Stimulated activated memory B cell treated with anti-CD40 and anti-IgM and Interleukin-4, amounts not matched to agents 10 μg/mL and 1 μg/mL and 100 μg/mL, for 72 hours (primary cell): ENCODE data around the gene OR2V2.
A peak's percentile ranks its signal among the peaks of the same experiment; 100 is the strongest.

Source experiments
- ATAC-seq: fragments of 150-1000 bp; cut with Tn5 transposase; 2 replicates; pipeline ENCODE4 v1.10.0; 2021
- H3K27ac Mint-ChIP-seq: one replicate; pipeline ENCODE4 v1.8.0; 2022; ENCODE audit warnings: mild to moderate bottlenecking, mixed read lengths
- H3K27me3 Mint-ChIP-seq: one replicate; pipeline ENCODE4 v1.8.0; 2022; ENCODE audit warnings: mixed read lengths
- H3K36me3 Mint-ChIP-seq: one replicate; pipeline ENCODE4 v1.8.0; 2022; ENCODE audit warnings: mixed read lengths
- H3K4me1 Mint-ChIP-seq: one replicate; pipeline ENCODE4 v1.8.0; 2022; ENCODE audit warnings: mixed read lengths
- H3K4me3 Mint-ChIP-seq: one replicate; pipeline ENCODE4 v1.8.0; 2022; ENCODE audit warnings: mild to moderate bottlenecking, moderate library complexity, mixed read lengths
- H3K9me3 Mint-ChIP-seq: one replicate; pipeline ENCODE4 v1.8.0; 2022; ENCODE audit warnings: mixed read lengths

OR2V2 gene

DNA sequence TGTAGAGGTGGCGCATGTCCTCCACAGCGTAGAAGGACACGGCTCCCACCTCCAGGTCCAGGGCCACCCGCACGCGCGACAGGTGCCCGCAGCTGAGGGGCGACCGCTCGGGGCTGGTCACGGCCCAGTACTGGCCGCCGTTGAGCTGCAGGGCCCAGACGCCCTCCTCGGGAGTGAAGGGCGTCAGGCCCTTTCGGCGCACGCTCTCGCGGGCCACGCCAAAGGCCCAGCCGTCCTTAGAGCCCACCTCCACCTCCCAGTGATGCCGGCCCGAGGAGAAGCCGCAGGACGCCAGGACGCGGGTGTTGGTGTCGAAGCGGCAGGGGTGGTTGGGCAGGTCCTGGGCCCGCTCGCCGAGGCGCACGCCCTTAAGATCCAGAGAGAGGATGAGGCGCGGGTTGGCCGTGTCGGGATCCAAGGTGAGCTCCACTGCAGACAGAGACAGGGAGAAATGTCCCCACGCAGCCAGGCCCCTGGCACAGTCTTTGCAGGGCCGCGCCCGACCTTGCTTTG lies 47.9 kb downstream of the OR2V2 start:
- H3K4me3 Mint-ChIP-seq = no peak overlapping the region
- H3K36me3 Mint-ChIP-seq = no peaks in the 10 kb centered on the region
- peaks cover 58% of the 10 kb centered on the region for H3K4me1 Mint-ChIP-seq
- no peak for ATAC-seq
- no peak overlapping the region for H3K27ac Mint-ChIP-seq
- H3K27me3 Mint-ChIP-seq = no peaks in the 10 kb centered on the region
- no peaks in the 10 kb centered on the region for H3K9me3 Mint-ChIP-seq

DNA sequence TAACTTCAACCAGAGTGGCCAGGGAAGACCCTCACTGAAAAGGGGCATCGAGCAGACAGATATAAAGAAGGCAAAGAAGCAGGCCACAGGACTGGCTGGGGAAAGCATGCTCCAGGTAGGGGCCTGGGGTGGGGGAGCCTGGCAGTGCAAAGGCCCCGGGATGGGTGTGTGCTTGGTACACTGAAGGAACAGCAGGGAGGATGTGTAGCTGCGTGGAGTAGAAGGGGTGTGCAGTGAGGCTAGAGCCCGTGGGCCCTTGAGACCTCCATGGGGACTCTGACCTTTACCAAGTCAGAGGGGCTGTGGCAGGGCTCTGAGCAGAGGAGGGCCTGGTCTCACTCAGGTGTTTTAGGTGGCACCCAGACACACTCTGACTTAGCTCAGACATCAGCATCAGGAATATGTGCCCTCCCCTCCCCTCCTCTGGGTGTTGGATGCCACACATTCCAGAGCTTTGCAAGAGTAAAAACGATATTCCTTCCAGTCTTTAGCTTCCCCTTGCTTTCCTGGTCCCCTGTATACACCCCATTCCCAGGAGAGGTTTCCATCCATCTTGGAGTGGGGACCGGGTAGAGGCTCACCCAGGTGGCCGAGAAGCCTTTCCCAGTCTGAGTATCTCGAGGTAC lies 50.1 kb downstream of the OR2V2 start:
- no peak for ATAC-seq
- Mint-ChIP-seq H3K36me3 (no peaks in the 10 kb centered on the region), H3K4me3 (peak overlapping the region; percentile 8), H3K27ac (peak overlapping the region; percentile 83), H3K4me1 (peaks cover 55% of the 10 kb centered on the region), H3K27me3 (no peaks in the 10 kb centered on the region), H3K9me3 (no peaks in the 10 kb centered on the region)

DNA sequence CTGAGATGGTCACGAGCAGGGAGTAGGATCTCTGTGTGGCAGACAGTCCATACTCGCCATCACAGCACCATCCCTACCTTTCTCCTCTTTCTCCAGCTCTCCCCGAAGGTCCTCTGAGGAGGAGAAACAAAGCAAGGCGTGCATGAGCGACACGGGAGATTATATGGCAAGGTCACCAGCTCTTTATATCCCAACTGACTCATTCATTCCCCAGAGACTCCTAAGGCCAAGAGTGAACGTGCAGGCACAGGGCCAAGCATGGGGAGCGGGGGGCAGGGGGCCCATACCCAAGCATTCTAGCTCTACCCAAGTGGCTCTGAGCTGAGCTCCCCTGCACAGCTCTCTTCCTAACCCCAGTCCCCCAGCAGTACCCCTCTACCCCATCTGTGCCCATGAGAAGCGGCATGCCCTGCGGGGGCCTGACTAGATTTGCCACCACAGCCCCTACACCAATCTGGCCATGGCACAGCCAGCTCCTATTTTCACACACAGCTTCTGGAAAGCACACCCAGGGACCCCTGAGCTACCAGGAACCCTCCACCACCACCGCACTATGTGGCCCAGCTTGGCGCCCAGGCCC lies 50.8 kb downstream of the OR2V2 start:
- Mint-ChIP-seq H3K4me1 (peaks cover 51% of the 10 kb centered on the region), H3K9me3 (no peaks in the 10 kb centered on the region), H3K4me3 (peak overlapping the region; percentile 64), H3K27ac (peak overlapping the region; percentile 83), H3K36me3 (no peaks in the 10 kb centered on the region), H3K27me3 (no peaks in the 10 kb centered on the region)
- no peak for ATAC-seq

DNA sequence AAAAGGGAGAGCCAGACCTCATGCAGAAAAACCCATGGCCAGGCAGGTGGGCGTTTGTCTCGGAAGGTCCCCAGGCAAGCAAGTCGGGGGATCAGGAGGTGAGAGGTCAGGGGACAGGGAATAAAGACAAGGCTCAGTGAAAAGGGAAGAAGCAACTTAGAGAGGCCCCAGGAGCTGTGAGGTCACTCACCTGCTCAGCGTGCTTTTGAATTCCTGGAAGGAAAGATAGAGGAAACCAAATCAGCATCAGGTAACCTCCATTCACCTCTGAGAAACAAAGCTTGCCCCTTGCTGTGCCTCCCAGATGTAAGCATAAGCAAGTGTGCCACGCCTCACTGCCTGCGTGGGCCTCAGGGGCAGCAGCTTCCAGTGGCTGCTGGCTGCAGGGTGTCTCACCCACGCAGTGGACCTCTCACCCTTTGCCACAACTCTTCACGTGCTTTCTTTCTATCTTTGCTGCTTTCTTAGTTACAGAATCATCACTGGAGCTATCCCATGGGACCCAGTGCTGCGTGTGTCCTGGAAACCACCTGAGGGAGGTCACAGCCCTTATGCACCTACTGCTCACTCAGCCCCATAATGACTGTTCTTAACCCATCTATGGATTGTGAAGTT lies 51.6 kb downstream of the OR2V2 start:
- Mint-ChIP-seq H3K27ac (peak overlapping the region; percentile 83), H3K4me1 (peaks cover 59% of the 10 kb centered on the region), H3K9me3 (no peaks in the 10 kb centered on the region), H3K36me3 (no peaks in the 10 kb centered on the region), H3K27me3 (no peaks in the 10 kb centered on the region), H3K4me3 (peak overlapping the region; percentile 64)
- ATAC-seq = peak; percentile 93

DNA sequence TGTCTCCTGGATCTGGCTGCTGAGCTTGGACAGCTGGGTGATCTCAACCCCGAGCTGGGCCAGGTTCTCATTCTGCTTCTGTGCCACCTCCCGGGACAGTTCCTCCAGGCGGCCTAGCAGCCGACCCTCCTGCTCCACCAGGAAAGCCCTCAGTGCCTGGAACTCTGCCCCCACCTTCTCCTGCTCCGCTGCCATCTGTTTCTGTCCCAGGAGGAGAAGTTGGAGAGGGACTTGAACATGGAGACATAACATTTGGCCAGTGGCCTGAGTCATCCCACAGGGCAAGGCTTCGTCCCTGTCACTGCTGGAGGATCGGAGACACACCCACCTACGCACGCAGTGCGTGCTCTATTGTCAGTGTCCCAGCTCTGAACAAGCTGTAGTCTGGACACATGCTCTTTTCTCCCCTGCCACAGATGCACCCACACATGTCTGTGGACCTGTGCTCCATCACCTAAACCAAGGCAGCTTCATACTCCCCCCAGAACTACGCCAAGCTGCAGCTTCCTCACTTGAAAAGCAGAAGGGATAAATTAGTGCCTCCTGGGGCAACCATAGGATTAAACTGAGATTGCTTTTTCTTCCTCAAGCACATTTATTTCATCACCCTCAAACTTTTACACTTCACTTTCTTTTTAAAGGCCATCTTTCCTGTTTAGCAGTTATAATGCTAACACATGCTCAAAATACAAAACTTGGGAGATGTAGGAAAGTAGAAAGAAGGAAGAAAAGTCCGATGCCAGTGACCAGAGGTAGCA lies 52.7 kb downstream of the OR2V2 start:
- peaks cover 62% of the 10 kb centered on the region for H3K4me1 Mint-ChIP-seq
- H3K36me3 Mint-ChIP-seq = no peaks in the 10 kb centered on the region
- H3K27ac Mint-ChIP-seq = peak overlapping the region; percentile 83
- no peaks in the 10 kb centered on the region for H3K27me3 Mint-ChIP-seq
- no peaks in the 10 kb centered on the region for H3K9me3 Mint-ChIP-seq
- no peak overlapping the region for H3K4me3 Mint-ChIP-seq
- ATAC-seq = no peak

DNA sequence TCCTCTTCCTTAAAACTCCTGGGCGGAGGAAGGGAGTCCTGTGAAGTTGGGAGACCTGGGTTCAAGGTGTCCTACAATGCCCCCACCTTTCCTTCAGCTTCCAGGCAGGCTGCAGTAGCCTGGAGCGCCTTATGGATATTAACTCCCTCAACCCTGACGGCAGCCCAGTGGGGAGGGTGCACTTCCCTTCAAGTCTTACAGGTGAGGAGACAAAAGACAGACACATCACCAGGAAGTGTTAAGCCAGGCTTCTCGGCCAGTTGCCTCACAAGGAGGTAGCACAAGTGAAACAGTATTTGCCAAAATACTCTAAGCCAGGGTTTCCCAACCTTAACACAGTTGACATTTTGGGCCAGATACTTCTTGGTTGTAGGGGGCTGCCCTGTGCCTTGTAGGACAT lies 53.4 kb downstream of the OR2V2 start:
- Mint-ChIP-seq H3K36me3 (no peaks in the 10 kb centered on the region), H3K27ac (peak overlapping the region; percentile 83), H3K4me3 (no peak overlapping the region), H3K27me3 (peaks cover 5% of the 10 kb centered on the region), H3K4me1 (peaks cover 66% of the 10 kb centered on the region), H3K9me3 (no peaks in the 10 kb centered on the region)
- ATAC-seq = no peak

DNA sequence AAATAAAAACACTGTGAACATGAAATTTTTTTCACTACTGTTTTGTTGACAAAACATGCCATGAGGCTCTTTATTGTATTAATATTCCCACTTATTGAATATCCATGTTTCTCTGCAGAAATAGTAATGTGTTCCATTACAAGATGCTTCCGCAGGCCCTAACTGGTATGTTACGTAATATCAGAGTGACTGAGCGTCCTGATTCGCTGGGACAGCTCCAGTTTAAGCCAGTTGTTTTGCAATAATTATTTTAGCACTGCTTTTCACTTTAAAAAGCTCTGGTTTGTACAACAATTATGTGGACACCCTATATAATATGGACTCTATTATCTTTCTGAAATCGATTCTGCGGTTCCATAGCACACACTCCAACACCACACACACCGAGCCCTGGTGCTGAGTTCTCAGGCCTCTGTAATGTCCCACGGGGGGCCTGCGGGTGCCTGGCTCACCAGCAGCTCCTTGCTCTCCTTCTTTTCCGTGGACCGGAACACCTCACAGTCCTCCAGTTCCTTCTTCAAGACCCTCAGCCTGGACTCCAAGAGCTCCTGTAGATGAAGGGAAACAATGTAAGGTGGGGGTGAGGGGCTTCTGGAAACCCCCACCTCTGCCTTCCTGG lies 55.8 kb downstream of the OR2V2 start:
- Mint-ChIP-seq H3K27ac (peak overlapping the region; percentile 68), H3K4me1 (peaks cover 77% of the 10 kb centered on the region), H3K27me3 (peaks cover 17% of the 10 kb centered on the region), H3K4me3 (peak overlapping the region; percentile 79), H3K36me3 (no peaks in the 10 kb centered on the region), H3K9me3 (no peaks in the 10 kb centered on the region)
- ATAC-seq = no peak

DNA sequence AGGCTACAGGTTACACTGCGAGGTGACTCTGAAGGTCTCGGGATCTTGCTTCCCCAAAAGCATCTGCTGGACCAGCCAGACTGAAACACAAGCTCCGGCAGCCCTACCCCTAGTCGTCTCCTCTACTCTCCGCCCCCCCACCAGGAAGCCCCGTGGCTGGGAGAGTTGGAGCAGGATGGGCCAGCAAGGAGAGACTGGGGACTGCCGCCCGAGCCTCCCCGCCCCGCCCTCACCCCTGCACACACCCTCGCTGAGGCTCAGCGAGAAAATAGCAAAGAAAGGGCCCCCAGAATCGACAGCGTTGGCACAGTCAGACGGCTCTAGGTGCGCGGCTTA lies 56.4 kb downstream of the OR2V2 start:
- peak overlapping the region; percentile 79 for H3K4me3 Mint-ChIP-seq
- ATAC-seq = no peak
- H3K36me3 Mint-ChIP-seq = no peaks in the 10 kb centered on the region
- H3K4me1 Mint-ChIP-seq = peaks cover 74% of the 10 kb centered on the region
- H3K27ac Mint-ChIP-seq = peak overlapping the region; percentile 68
- H3K9me3 Mint-ChIP-seq = no peaks in the 10 kb centered on the region
- H3K27me3 Mint-ChIP-seq = peaks cover 17% of the 10 kb centered on the region

DNA sequence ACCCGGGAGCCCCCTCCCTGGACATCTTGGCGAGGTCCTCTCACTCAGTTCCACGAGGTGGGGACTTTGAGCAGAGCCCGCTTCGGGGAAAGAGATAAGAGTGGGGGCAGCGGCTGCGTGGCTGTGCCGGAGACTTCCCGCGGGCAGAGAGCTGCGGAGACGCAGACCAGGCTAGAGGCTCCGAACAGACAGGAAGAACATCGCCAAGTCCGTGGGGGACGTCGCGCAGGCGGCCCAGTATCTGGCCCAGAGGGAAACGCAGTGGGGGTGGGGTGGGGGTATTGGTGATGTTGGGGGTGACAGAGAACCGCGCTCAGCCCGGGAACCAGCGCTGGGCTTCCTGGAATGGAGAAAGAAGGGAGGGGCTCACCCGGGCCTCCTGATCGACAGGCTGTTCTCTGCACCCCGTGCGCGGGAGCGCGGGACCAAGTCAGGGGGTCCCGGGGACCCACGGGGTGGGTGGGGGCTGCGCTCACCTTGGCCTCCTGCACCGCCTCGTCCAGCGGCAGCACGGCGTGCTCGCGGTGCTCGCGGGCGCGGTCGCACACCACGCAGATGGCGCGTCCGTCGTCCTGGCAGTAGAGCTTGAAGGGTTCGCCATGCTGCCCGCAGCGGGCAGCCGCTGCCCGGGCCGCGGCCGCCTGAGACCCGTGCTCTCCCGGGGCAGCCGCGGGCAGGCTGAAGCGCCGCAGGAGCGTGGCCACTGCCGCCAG lies 56.9 kb downstream of the OR2V2 start:
- peak overlapping the region; percentile 68 for H3K27ac Mint-ChIP-seq
- H3K9me3 Mint-ChIP-seq = no peaks in the 10 kb centered on the region

DNA sequence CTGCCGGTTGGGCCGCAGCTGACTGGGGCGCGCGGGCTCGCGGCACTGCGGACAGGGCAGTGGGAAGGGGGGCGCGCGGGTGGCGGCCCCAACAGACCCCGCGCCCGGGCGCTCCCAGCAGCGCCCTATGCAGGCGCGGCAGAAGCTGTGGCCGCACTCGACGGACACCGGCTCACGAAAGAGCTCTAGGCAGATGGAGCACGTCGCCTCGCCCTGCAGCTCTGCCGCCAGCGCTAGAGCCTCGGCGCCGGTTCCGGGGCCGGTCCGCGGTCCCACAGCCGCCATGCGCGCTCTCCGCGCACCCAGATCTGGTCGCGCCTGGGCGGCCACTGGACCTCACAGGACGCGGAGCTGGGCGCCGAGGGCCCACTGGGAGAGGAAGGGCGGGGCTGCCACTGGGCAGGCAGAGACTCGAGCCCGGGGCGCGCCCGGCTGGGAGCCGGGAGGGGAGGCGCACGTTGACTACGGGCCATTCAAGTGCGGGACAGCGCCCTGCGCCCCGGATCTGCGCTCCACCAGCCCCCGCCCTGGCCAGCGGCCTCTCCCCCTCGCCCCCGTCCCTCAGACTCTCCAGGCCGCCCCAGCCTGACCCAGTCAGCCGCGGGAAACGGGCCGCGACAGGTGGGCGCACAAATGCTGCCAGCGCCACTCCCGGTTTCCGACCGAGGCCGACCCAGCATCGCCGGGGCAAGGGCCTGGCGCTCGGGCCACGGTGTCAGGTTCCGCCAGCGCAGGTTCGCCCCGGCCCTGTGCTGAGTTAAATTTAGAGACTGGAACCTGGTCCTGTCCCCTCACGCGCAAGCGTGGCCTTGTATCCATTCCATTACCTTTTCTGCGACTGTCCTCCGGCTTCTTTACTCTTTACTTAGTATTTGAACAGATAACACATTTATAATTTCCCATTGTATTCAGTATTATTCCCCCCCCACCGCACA lies 57.7 kb downstream of the OR2V2 start, which contains the start of gene TRIM7:
TRIM7 (minus strand) TSS at position 371 of the 935 bp plus-strand sequence; CDS start at position 285, 86 bp downstream.
- Mint-ChIP-seq H3K27ac (peak within 1 kb of the TSS; percentile 68), H3K4me3 (peak within 1 kb of the TSS; percentile 82), H3K4me1 (peaks cover 61% of the 10 kb centered on the region), H3K27me3 (peaks cover 17% of the 10 kb centered on the region), H3K9me3 (no peaks in the 10 kb centered on the region), H3K36me3 (no peaks in the 10 kb centered on the region)
- ATAC-seq = peak; percentile 37

More for the DNA sequence above, 56.9 kb downstream of the OR2V2 start:
- Mint-ChIP-seq H3K4me1 (peaks cover 69% of the 10 kb centered on the region), H3K36me3 (no peaks in the 10 kb centered on the region), H3K4me3 (peak overlapping the region; percentile 79), H3K27me3 (peaks cover 17% of the 10 kb centered on the region)
- ATAC-seq = no peak

DNA sequence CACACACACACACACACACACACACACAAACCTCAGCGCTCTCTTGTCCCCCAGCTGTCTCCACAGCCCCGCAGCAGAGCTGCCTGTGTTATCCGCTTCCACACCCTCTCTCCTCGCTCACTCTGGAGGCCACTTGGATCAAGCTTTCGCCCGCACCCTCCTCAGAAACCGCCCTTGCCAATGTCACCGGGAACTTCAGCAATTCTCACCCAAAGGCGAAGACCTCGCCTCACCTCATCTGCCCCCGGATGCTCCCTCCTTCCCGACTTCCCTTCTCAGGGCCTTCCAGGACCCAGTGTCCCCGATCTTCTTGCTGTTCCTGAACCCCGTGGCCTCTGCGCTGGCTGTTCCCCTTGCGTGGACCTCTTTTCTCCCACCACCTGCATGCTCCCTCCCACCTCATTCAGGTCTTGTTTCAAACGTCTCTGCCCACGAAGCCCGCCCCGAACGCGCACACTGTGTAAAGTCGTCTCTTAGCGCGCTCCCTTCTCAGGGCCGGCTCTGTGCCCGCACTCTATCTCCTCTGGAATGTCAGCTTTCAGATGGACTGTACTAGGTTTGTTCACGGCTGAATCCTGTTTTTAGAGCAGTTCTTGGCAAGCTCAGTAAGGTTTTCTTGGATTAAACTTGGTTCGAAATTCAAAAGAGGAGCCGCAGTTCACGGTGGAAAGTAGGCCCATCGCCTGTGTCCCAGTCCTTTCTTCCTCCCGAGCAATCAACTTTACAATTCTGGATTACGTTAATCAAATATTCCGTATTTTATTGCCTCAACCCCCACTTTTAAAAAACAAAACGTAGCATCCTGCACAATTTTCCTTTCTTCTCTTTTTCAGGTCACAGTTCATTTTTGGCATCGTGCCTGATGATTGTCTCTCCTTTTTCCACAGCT lies 58.6 kb downstream of the OR2V2 start:
- ATAC-seq = no peak
- H3K27me3 Mint-ChIP-seq = peaks cover 17% of the 10 kb centered on the region
- peaks cover 52% of the 10 kb centered on the region for H3K4me1 Mint-ChIP-seq
- H3K27ac Mint-ChIP-seq = peak overlapping the region; percentile 59
- H3K4me3 Mint-ChIP-seq = peak overlapping the region; percentile 82
- no peaks in the 10 kb centered on the region for H3K36me3 Mint-ChIP-seq
- no peaks in the 10 kb centered on the region for H3K9me3 Mint-ChIP-seq

DNA sequence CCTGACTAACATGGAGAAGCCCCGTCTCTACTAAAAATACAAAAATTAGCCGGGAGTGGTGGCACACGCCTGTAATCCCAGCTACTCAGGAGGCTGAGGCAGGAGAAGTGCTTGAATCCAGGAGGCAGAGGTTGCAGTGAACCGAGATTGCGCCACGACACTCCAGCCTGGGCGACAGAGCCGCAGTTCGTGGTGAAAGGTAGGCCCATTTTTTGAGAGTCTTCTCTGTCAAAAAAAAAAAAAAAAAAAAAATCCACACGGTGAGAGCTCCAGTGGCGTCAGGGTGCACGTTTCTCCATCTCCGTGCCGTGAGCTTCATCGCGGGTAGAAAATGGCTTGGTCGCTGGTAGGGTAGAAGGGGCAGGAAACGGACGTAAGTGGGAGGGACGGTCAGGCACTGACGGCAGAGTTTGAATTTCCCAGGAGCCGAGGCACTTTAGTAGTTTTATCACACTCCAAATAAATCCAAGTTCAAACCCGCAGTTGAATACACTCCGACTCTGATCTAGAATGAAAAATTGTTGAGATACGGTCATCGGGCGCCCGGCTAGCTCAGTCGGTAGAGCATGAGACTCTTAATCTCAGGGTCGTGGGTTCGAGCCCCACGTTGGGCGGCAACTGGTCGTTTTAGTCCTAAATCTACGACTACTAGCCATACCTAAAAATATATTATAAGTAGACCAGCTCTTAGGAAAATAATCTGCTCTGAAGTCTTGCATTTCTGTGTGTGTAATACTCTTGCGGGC lies 60.0 kb downstream of the OR2V2 start:
- peak; percentile 72 for ATAC-seq
- H3K27ac Mint-ChIP-seq = peak overlapping the region; percentile 59
- no peaks in the 10 kb centered on the region for H3K9me3 Mint-ChIP-seq
- no peaks in the 10 kb centered on the region for H3K36me3 Mint-ChIP-seq
- H3K4me3 Mint-ChIP-seq = peak overlapping the region; percentile 82
- H3K4me1 Mint-ChIP-seq = peaks cover 44% of the 10 kb centered on the region
- peaks cover 17% of the 10 kb centered on the region for H3K27me3 Mint-ChIP-seq
